Inflammatory macrophage treated with lipopolysaccharide for 4 hours (primary cell): ENCODE data around the gene TPRG1.

Experiments
- DNase-seq: peaks from one replicate; pipeline ENCODE4 v3.0.0-alpha.2; 2020

The TPRG1 gene

DNA sequence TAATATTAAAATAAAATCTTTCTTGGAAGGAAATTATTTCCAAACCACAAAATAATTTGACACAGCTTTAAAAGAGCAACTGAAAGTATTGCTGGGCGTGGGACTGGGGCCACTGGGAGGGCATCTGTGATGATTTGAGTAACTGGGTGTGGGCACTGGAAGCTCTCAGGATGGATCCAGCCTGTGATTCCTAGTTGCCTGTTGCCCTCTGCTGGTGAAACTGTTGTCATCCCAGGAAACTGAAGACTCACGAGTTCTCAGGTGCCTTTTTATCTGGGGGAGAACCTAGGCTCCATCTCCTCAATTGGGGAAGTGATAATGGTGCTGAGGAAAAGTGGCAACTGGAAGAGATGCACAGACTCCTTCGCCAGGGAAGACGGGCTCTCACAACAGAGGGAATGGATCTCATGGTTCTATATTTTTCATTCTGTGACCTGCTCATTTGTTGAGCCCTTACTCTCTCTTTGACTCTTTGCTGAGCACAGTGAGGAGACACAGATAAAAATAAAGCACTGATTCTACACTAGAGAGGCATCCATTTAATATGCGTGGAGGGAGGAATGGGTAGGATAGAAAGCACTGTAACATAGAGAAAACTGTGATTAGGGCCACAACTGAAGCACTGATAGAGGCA, 61.6 kb downstream of the TPRG1 start:
- peak; percentile 58 for DNase-seq

DNA sequence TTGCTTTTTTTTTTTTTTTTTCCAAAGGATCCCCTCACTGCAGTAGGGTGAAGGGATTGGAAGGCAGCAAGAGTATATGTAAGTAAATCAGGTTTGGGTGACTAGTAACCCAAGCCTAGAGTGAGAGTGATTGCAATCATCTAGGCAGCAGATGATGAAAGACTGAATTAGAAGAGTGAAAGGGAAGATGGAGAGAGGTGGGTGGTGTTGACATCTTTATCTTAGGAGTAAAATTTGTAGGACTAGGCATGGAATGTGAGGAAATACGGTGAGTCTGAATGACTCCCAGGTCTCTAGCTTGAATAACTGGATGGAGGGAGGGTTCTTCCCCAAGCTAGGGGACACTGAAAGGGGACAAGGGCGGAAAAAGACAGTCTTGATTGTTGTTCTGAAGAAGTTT, 63.4 kb downstream of the TPRG1 start:
- no peak for DNase-seq

DNA sequence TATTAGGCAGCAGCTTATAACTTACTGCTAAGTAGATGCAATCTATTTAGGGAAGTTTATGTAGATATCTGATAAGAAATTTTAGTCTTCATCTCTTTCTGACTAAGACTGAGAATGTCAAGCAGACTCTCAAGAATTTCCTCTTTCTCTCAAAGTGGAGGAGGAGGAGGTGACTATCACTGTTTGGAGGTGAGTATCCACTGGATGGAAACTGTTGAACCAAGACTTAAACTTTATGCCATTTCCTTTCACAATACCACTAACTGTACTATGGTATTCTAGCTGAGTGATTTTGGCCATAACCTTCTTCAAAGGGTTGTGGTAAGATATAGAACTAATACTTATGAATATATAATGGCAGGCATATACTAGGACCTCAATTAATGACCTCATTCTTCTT, 64.6 kb downstream of the TPRG1 start:
- peak; percentile 49 for DNase-seq

DNA sequence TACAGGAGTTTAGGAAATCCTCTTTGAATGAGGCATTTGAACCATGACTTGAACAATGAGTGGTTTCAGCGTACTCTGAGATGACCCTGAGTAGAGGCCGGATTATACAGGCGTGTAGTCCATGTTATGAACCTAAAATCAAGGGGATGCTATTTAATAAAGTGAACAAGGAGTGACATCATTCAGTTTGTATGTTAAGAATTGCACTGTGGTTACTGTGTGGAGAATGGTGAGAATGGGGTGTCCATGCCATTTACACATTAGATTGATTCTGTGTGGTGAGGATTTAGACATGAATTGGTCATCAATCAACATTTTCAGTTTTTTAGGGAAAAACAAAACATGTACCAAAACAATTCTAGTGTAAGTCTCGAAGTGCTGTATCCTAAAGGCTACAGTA, 65.8 kb downstream of the TPRG1 start:
- DNase-seq = no peak

DNA sequence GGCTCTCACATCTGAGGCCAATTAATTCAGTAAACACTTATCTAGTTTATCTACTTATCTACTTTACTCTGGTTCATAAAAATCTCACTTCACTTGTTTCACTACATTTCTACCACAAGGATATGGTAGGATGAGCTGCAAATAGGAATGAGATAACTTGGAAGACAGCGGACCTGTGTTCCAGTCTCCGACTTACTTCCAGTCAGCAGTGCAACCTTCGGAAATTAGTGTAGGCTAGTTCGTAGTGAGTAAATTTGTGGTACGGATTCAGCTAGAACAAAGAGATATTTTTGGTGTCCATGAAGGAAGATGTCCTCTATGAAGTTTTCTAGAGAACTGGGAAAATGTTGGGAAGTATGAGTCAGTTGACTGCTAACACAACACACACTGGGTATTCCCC, 66.3 kb downstream of the TPRG1 start:
- DNase-seq = no peak

DNA sequence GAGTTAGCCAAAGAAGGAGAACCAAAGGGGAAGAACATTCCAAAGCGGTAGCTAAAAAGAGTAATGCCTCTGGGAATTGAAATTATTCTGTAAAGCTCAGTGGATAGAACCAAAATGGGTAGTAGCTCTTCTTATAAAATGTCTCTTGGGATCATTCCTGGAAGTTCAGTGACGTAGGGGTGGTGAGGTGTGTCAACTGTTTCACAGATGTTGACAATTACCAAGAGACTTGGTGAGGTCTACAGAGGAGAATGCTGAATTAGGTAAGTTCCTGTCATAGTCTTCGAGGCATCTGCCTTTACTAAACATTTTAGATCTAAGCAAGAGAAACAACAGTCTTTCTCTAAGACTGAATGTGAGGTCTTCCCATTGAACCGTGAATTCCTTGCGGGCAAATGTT, 67.8 kb downstream of the TPRG1 start:
- DNase-seq = no peak

DNA sequence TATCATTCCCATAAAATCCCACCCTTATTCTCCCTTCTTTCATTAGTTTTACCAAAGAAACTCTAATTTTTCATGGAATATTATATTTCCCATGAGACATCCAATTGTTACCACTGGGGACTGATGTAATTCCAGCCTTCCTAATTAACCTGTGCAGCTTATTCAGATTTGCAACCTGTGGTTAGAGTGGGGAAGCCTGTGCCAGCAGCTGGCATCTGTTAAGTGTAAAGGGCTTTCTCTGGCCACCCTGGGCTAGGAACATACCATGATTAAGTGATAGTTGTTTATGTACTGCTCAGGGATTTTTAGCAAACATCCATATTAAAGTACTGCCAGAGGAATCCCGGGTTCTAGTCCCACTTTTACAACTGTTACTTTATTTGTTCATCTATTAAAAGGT, 78.2 kb downstream of the TPRG1 start:
- DNase-seq = no peak

DNA sequence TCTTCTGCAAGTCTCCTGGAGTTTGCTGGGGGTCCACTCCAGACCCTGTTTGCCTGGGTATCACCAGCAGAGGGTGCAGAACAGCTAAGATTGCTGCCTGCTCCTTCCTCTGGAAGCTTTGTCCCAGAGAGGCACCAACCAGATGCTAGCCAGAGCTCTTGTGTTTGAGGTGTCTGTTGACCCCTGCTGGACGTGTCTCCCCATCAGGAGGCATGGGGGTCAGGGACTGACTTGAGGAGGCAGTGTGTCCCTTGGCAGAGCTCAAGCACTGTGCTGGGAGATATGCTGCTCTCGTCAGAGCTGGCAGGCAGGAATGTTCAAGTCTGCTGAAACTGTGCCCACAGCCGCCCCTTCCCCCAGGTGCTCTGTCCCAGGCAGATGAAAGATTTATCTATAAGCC, 86.5 kb downstream of the TPRG1 start:
- DNase-seq = no peak

DNA sequence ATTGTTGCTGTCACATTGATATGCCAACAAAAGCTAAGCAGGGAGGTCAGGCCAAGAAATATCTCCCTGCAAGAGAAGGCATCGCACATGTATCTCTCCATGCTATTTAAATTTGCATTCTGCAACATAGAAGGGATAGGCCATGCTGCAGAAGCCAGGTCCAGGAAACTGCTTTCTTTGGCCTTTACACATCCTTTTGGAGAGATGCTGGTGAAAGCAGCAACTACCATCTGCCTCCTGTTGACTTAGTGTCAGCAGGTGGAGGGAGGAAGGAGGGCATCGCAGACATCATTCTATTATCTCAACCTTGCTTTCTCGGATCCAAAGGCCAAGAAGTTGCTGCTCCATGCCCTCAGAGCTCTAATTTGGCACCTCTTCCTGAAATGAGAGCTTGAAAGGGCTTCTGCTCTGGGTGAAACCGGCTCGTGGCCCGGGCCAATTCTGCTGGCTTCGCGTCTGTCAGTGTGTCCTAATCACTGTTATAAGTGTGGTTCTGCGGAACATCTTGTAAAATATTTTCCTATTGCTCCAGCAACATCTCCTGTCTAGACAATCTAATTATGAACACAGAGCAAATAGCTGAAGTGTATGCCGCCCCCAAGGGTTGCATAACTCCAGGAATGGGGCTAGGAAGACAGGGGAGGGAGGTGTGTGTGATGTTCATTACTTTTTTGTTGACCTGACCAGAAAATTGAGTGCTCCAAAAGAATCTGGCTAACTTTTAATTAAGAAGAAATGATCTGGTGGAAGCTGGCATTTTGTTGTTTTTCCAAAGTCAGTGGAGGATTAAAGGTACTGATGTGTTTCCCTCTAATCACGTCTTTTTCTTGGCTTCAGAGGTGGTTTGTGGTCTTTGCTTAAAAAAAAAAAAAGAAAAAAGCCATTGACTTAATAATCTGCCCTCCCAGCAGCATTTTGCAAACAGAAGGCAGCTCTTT, 89.1 kb downstream of the TPRG1 start:
- DNase-seq = no peak

DNA sequence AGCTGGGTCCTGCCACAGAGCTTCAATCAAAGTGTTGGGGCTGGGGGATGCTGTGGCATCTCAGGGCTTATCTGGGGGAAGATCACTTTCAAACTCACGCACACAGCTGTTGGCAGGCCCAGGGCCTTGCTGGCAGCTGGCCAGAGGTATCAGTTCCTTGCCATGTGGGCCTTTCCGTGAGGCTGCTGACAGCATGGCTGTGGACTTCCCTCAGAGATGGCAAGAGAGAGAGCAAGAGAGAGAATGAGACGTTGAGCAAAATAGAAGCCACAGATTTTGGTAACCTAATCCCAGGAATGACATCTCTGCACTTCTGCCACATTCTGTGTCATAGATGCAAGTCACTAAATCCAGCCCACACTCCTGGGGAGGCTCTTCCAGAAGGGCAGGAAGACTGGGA, 91.0 kb downstream of the TPRG1 start:
- peak; percentile 27 for DNase-seq

DNA sequence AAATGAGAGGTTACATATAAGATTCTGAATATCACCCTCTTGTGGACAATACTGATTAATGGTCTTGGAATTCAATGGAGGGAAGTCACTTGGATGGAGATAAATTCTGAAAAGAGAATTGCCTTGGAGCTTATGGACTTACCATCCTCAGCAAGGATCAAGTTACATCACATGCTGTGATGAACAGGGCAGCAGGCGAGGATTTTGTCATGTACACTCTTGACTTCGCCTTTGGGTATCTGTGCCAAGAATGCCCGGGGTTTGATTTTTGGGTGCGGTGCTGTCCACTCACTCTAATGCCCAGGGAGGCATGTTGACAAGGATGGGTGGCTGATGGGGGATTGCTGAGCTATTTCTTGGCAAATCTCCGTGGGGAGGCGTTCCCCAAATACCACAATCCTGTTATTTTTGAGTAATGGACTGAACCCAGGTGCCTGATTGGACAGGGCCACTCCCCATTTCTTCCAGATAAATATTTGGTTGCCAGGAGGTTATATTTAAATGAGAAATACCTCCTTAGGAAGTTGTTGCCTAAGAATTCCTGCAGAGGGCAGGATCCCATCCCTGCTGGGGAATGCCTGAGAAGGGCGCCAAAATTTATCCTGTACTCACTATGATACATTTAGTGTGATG, 96.3 kb downstream of the TPRG1 start:
- no peak for DNase-seq

DNA sequence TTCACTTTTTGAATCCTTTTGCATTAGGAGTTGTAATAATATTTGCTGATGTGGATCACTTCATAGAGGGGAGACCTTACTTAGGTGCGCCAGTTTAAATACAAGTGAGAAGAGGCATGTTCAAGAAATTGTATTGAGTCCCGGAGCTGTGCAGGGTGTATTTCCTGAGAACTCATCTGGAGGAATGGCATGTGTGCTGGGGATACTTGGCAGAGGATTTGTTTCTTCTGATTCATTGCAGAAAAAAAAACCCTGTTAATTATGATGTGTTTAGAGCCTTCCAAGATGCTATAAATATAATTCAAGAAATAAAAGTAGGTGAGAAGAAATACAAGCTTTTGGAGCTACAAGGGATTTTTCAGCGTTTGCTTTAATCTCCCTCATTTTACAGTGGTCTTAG, 97.6 kb downstream of the TPRG1 start:
- DNase-seq = no peak

DNA sequence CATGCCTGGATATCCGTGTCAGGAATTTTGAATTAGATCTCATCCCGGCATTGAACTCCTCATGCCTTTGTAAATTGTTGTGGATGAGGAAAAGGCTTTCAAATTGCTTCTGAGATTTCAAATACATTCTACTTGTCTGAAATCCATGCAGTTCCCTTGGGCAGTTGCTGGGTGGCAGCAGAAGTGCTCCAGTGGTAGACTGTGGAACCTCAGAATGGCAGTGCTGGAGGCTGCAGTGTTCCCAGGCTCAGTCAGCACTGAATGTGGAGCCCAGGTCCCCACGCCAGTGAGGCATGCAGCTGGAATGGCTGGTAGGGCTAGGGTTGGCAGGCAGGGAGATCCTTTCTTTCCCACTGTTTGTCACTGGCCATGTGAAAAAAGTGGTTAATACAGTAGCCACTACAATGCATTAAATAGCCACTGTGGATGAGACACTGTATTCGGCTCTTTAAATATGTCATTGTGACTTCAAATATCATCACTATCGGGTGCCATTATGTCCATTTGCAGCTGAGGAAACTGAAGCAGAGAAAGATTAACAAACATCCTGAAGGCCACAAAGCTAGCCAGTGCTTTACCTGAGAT, 98.6 kb downstream of the TPRG1 start:
- DNase-seq = peak; percentile 9

DNA sequence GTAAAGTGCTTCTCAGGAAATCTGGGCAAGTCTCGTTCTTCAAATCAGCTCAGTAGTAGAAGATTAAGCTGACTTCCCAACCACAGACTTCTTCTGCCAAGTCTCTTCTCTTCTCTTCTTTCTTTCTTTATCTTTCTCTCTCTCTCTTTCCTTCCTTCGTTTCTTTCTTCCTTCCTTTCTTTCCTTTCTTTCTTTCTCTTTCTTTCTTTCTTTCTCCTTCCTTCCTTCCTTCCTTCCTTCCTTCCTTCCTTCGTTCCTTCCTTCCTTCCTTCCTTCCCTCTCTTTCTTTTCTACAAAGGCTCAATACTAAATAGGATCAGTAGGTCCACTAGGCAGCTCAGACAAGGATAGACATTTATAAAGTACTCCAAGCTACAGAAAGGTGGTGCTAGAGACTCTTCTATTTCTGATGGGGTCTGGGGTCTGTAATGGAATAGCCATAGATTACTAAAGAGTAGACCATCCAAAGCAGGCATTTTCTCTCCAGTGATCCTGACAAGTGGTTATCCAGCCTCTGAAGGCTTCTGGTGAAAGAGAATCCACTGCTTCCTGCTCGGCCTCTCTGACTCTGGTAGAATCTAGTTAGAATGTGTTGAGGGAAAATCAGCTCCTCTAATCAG, 100.8 kb downstream of the TPRG1 start:
- DNase-seq = no peak

DNA sequence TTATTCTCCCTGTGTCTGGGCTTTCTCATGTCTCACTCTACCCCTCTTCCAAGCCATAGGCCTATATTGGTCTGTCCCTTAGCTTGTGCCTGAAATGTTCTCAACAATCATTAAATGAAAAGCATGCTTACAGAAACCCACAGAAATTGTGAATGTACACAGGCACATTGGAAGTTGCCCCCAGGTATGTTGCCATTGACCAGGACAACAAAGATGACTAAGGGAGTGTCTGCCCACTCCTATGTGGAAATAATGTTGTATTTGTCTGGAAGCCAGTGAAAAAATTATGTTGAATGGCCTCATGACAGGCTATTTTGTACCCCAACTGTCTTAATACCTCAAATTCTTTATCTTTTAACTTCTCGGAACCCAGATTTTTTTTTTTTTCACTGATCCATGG, 102.0 kb downstream of the TPRG1 start:
- peak; percentile 15 for DNase-seq

DNA sequence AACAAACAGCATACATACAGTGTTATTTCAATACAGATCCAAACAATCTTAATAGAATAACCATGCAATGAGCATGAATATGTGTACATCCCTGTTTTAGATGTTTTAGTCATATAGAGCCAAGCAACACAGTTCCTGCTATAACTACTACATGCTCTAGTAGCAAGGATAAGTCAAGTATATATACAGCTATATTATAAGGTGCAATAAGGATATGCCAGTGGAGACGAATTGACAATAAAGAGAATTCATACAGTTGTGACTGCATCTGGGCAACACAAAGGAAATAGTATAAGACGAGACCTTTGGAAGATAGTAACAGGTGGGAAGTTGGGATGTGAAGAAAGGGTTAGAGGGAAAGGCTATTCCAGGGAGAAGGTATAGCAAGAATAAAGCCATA, 103.4 kb downstream of the TPRG1 start:
- no peak for DNase-seq

DNA sequence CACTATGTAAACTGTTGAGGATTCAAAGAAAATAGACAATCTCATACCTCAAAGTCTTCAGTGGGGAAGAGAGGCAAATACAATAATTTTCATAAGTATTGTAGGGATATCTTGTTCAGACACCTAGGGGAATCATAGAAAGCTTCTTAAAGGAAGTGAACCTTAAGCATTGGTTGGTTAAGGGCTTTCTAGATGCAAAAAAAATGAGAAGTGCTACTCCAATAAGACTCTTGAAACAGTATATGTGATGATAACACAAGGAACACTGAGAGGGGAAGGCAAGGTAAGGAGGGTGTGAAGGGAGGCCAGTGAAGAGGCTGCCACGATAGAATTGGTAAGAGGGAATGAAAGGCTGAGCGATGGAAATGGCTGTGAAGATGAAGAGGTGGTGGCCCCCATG, 104.1 kb downstream of the TPRG1 start:
- DNase-seq = peak; percentile 30

DNA sequence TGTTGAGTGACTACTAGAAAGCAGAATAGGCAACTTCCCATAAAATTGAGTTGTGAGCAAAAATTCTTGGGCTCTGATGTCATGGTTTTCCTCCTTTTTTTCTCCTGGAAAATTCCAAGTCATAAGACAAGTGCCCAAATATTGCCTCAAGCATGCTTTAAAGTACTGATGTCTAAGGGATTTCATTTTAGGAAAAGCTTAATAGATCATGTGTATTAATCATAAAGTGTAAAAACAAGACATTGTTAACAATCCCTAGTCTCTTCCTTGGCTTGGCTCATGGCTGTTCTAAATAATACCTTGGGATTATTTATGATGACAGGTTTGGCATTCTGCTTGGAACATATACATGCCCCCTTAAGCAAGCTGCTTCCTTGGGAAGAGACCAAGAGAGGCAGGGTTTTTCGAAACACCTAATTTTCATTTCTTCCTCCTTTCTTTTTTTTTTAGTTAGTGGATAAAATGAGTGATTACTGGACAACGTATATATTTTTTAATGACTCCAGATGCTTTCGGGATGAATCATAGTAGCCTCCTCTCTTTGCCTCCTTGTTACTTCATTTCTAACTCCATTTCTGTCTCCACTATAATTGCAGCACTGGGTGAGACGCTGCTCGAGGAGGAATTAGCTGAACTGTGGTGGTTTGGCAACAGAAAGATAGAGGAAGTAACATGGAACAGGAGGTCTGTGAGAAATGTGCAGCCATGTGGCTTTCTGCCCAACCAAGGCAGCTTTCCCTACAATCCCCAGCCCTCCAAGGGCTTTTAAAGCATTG, 104.9 kb downstream of the TPRG1 start:
- DNase-seq = peak; percentile 89

DNA sequence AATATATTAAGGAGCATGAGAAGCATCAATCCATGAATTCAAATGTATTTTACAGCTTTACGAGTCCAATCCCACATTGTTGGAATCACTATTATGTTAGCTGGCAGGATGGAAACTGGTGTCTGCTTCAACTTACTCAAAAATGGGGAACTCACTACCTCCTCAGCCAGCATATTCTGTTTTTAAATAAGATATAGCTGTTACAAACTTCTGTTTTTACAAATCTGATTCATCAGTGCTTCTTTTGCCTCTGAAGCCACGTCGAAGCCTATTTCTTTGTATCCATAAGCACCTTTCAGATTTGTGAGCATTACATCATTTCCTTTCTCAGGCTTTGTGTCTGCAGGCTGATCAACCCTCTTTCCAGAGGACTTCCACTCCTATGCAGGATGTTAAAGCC, 105.9 kb downstream of the TPRG1 start:
- peak; percentile 64 for DNase-seq

DNA sequence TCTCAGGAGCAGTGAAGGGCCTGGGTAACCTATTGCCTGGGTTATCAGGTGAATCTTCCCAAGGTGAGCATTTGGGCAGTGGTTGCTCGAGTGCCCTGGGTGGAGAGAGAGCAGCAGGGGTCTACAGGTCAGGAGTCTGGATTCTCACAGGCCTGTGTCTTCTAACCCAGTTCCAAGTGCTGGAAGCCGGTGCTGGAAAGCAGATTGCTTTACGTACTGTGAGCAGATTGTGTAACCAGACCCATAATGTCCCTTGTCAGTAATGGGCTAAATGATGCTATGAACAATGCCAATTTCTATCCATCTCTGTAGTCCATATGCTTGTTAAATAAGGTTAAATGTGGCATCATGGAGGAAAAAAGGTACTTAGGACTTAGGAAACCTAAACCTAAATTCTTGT, 106.5 kb downstream of the TPRG1 start:
- no peak for DNase-seq

DNA sequence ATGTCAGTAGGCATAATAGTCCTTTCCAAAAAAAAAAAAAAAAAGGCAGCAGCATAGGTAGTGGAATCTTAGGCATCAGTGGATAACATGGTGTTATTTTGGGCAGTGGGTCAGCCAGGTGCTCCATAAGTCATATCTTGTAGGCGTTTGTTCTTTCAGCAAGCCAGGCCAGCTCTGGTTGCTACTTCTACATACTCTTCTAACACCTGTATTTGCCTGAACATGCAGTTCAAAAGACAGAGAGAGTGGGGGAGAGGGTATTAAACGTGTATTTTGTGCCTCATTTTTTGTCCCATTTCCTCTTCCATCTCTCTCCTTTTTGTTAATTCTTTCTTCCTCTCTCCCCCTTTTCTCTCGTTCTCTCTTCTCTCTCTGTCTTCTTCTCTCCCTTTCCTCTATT, 110.4 kb downstream of the TPRG1 start:
- no peak for DNase-seq

DNA sequence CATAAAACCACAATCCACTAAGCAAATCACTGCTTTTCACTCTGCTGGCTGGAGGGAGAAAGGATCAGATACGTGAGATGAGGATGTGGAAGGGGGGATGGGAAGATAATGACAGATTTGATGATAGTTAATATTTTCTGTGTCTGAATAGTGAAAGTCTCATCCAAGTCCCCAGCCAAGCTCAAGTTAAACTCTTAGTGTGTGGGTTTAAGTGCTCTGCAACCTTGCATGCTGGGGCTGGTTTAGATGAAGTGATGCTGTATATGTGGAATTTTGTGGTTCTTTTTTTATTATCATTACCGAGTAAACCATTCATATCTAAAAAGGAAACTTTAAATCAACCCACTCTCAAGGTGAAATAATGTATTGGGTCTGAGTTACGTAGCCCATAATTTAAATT, 111.0 kb downstream of the TPRG1 start:
- no peak for DNase-seq
